HCT116 (cell line): ENCODE results near the gene MID1.

Experiments used
- CTCF ChIP-seq, 3 experiments: fragments of 200-600 bp in 1 of 3; sonication (generic) in 1 of 3; IDR thresholded peaks in 2 of 3; conservative IDR thresholded peaks in 1 of 3; 2 replicates each; pipeline ENCODE4 v1.5.1; 2012 to 2017; ENCODE audit warnings: low read depth in 2 of 3, low read length in 2 of 3, antibody characterized with exemption in 1 of 3, borderline replicate concordance in 1 of 3, control low read depth in 1 of 3, mild to moderate bottlenecking in 1 of 3, mixed read lengths in 1 of 3, mixed run types in 1 of 3, moderate library complexity in 1 of 3; ENCODE audit not compliant: insufficient read depth in 1 of 3
- EGR1 ChIP-seq: IDR thresholded peaks from 2 replicates; pipeline ENCODE4 v1.6.1; 2012; ENCODE audit warnings: low read depth
- EZH2 ChIP-seq: fragments of 200-600 bp; sonication (generic); IDR thresholded peaks from 2 replicates; pipeline ENCODE4 v1.6.1; 2017; ENCODE audit warnings: antibody characterized with exemption, mixed run types
- FOSL1 ChIP-seq: IDR thresholded peaks from 2 replicates; pipeline ENCODE4 v1.6.1; 2012; ENCODE audit warnings: low read depth
- JUND ChIP-seq: IDR thresholded peaks from 2 replicates; pipeline ENCODE4 v1.6.1; 2012
- POLR2A ChIP-seq: IDR thresholded peaks from 2 replicates; pipeline ENCODE4 v1.7.0; 2011; ENCODE audit warnings: borderline replicate concordance; ENCODE audit not compliant: insufficient read depth, insufficient read length; ENCODE audit errors: extremely low read depth
- SP1 ChIP-seq: IDR thresholded peaks from 2 replicates; pipeline ENCODE4 v1.6.1; 2012; ENCODE audit warnings: low read depth
- TCF7L2 ChIP-seq: IDR thresholded peaks from 2 replicates; pipeline ENCODE4 v1.7.0; 2011; ENCODE audit warnings: borderline replicate concordance, inconsistent platforms; ENCODE audit not compliant: insufficient read depth, insufficient read length; ENCODE audit errors: extremely low read depth
- YY1 ChIP-seq: IDR thresholded peaks from 2 replicates; pipeline ENCODE4 v1.6.1; 2011; ENCODE audit warnings: low read length, low read depth, moderate library complexity, mild to moderate bottlenecking; ENCODE audit not compliant: insufficient replicate concordance; ENCODE audit errors: extremely low read depth
- ZNF274 ChIP-seq: fragments of 200-500 bp; sonication (Bioruptor generic); IDR thresholded peaks from 2 replicates; pipeline ENCODE4 v1.6.1; 2014; ENCODE audit warnings: mild to moderate bottlenecking, low read depth, low read length, inconsistent platforms

DNA sequence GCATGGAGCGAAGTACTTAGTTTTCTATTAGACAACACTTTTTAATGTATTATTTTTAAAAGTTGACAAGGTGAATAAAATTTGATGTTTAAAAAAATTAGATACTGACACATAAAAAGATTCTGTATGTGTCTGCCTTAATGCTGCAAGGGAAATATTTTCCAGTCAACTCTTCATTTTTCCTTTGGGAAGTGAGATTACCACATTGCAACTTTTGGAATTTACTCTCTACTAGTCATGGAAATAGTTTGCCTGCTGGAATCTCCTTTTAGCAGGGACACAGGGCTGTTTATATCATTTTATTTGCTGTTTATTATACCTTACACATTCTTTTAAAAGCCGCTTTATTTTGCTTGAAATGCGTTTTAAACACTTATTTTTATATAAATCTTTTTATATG is 135.1 kb downstream of the MID1 start:
- no peak for TF ChIP-seq POLR2A
- no peak for TF ChIP-seq ZNF274
- TF ChIP-seq EZH2: no peak
- no peak for TF ChIP-seq TCF7L2
- no peak for TF ChIP-seq CTCF (IDR thresholded peaks at IDR 0.05 in 2 of 3, conservative IDR thresholded peaks at IDR 0.05 in 1 of 3; ENCODE audit: borderline replicate concordance in 1 of 3, insufficient read depth in 1 of 3, low read depth in 2 of 3, low read length in 2 of 3)
- no peak for TF ChIP-seq FOSL1
- no peak for TF ChIP-seq SP1
- no peak for TF ChIP-seq JUND
- no peak for TF ChIP-seq EGR1
- TF ChIP-seq YY1: no peak
